Hepatocyte (in vitro differentiated cells): Measurements from ENCODE around the gene GPC5.

Experiments
- EZH2 ChIP-seq: fragments of 200-600 bp; sonication (generic); IDR thresholded peaks from 2 replicates; pipeline ENCODE4 v1.6.1; 2016; ENCODE audit warnings: antibody characterized with exemption, mild to moderate bottlenecking, borderline replicate concordance
- TF ChIP-seq, protein P1 (sequence below): fragments of 200-600 bp; sonication (generic); IDR thresholded peaks from 2 replicates; pipeline ENCODE4 v1.5.1; 2016; ENCODE audit warnings: antibody characterized with exemption, mild to moderate bottlenecking; ENCODE audit not compliant: poor library complexity

GRCh38 chr13:91714855-91715254 is 316.4 kb downstream of the GPC5 start:
- TF ChIP-seq, protein P1, sequence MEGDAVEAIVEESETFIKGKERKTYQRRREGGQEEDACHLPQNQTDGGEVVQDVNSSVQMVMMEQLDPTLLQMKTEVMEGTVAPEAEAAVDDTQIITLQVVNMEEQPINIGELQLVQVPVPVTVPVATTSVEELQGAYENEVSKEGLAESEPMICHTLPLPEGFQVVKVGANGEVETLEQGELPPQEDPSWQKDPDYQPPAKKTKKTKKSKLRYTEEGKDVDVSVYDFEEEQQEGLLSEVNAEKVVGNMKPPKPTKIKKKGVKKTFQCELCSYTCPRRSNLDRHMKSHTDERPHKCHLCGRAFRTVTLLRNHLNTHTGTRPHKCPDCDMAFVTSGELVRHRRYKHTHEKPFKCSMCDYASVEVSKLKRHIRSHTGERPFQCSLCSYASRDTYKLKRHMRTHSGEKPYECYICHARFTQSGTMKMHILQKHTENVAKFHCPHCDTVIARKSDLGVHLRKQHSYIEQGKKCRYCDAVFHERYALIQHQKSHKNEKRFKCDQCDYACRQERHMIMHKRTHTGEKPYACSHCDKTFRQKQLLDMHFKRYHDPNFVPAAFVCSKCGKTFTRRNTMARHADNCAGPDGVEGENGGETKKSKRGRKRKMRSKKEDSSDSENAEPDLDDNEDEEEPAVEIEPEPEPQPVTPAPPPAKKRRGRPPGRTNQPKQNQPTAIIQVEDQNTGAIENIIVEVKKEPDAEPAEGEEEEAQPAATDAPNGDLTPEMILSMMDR: no peak
- no peak for TF ChIP-seq EZH2
